HG03025 (cell line): ENCODE measurements around the gene CA4.
"Not testable (repeated sequence)": the region's sequence is repeated elsewhere in the genome, so short reads cannot be mapped to it uniquely, and the experiment has no call there.

Experiments
- ATAC-seq: cut with Tn5 transposase; IDR thresholded peaks from one replicate; pipeline ENCODE4 v1.9.1; 2021; ENCODE audit warnings: mild to moderate bottlenecking, moderate library complexity; ENCODE audit not compliant: unreplicated experiment, low FRiP score

CA4 gene

GRCh38 chr17:60149691-60150582 is at the start of gene CA4:
TSS of gene CA4 (plus strand) at chr17:60149973. CDS start at chr17:60150035, 62 bp downstream.
- ATAC-seq = no peak

- not testable (repeated sequence) for ATAC-seq
Measured at GRCh38 chr17:60100577-60100976, 49.2 kb upstream of the CA4 start.

- not testable (repeated sequence) for ATAC-seq
Measured at GRCh38 chr17:60102015-60102631, 47.6 kb upstream of the CA4 start.

GRCh38 chr17:60102632-60103096 is 47.1 kb upstream of the CA4 start:
- no peak for ATAC-seq

- no peak for ATAC-seq
Measured at GRCh38 chr17:60103957-60104356, 45.8 kb upstream of the CA4 start.

- no peak for ATAC-seq
Measured at GRCh38 chr17:60106340-60107059, 43.3 kb upstream of the CA4 start.

- no peak for ATAC-seq
Measured at GRCh38 chr17:60107526-60108257, 42.1 kb upstream of the CA4 start.

GRCh38 chr17:60108309-60108708 is 41.5 kb upstream of the CA4 start:
- ATAC-seq = not testable (repeated sequence)

GRCh38 chr17:60108712-60109111 is 41.1 kb upstream of the CA4 start:
- no peak for ATAC-seq

- no peak for ATAC-seq
Measured at GRCh38 chr17:60109161-60109560, 40.6 kb upstream of the CA4 start.

GRCh38 chr17:60110586-60110985 is 39.2 kb upstream of the CA4 start:
- no peak for ATAC-seq

- not testable (repeated sequence) for ATAC-seq
Measured at GRCh38 chr17:60111661-60112060, 38.1 kb upstream of the CA4 start.

- not testable (repeated sequence) for ATAC-seq
Measured at GRCh38 chr17:60115364-60115763, 34.4 kb upstream of the CA4 start.

GRCh38 chr17:60116196-60116595 is 33.6 kb upstream of the CA4 start:
- ATAC-seq = not testable (repeated sequence)

GRCh38 chr17:60119162-60119561 is 30.6 kb upstream of the CA4 start:
- not testable (repeated sequence) for ATAC-seq

GRCh38 chr17:60119807-60120748 is 29.7 kb upstream of the CA4 start:
- ATAC-seq = not testable (repeated sequence)

GRCh38 chr17:60127068-60128064 is 22.4 kb upstream of the CA4 start:
- ATAC-seq = no peak
